ENCODE data around the gene TERF2IP.

GRCh38 chr16:75628351-75628750 lies 19.2 kb upstream of the TERF2IP start:
- TF ChIP-seq POLR2A (IDR thresholded peaks at IDR 0.05) (no peak), CTCF (IDR thresholded peaks at IDR 0.05) (no peak)
